Activated naive CD8-positive, alpha-beta T cell treated with anti-CD3 and anti-CD28 coated beads, Interleukin-2, amount 50 U/mL, for 24 hours (primary cell): ENCODE data around the gene GIMAP2.

Experiments used
- ATAC-seq: fragments of 150-1000 bp; cut with Tn5 transposase; one replicate; pipeline ENCODE4 v1.10.0; 2021
- DNase-seq: peaks from one replicate; pipeline ENCODE4 v3.0.0; 2021
- H3K27ac Mint-ChIP-seq: one replicate; pipeline ENCODE4 v1.8.0; 2021; ENCODE audit warnings: mild to moderate bottlenecking, mixed read lengths
- H3K27me3 Mint-ChIP-seq: one replicate; pipeline ENCODE4 v1.8.0; 2021; ENCODE audit warnings: mixed read lengths
- H3K36me3 Mint-ChIP-seq: one replicate; pipeline ENCODE4 v1.8.0; 2021; ENCODE audit warnings: low read depth, mixed read lengths
- H3K4me1 Mint-ChIP-seq: one replicate; pipeline ENCODE4 v1.8.0; 2021; ENCODE audit warnings: mixed read lengths
- H3K4me3 Mint-ChIP-seq: one replicate; pipeline ENCODE4 v1.8.0; 2021; ENCODE audit warnings: mild to moderate bottlenecking, moderate library complexity, mixed read lengths
- H3K9me3 Mint-ChIP-seq: one replicate; pipeline ENCODE4 v1.8.0; 2021; ENCODE audit warnings: mixed read lengths

The GIMAP2 gene

GRCh38 chr7:150733482-150734095 lies 48.1 kb downstream of the GIMAP2 start:
- peak overlapping the region; percentile 94 for H3K27ac Mint-ChIP-seq
- peaks cover 11% of the 10 kb centered on the region for H3K36me3 Mint-ChIP-seq
- peaks cover 77% of the 10 kb centered on the region for H3K4me1 Mint-ChIP-seq
- no peak for DNase-seq
- H3K27me3 Mint-ChIP-seq, result no peaks in the 10 kb centered on the region
- peak; percentile 55 for ATAC-seq
- peak overlapping the region; percentile 75 for H3K4me3 Mint-ChIP-seq
- peaks cover 5% of the 10 kb centered on the region for H3K9me3 Mint-ChIP-seq

DNA sequence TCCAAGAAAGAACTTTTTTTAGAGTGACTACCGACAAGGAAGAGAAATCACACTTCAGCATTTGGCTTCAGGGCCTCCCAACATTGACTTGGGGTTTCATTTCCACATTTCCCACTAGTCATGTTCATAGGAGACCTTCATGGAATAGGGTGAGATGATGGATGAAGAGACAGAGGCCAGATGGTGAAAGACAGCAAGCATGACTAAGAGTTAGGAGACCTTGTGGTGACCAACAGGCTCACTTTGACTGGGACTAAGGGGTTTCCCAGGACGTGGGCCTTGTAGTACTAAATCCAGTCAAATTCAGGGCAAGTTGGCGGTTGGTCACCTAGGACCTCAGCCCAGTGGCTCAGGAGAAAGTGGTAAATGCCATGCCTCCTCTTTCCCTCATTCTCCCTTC lies 48.7 kb downstream of the GIMAP2 start:
- DNase-seq (no peak), ATAC-seq (peak; percentile 25)
- no peaks in the 10 kb centered on the region for H3K27me3 Mint-ChIP-seq
- peaks cover 81% of the 10 kb centered on the region for H3K4me1 Mint-ChIP-seq
- H3K36me3 Mint-ChIP-seq, result peaks cover 12% of the 10 kb centered on the region
- peak overlapping the region; percentile 94 for H3K27ac Mint-ChIP-seq
- no peak overlapping the region for H3K4me3 Mint-ChIP-seq
- H3K9me3 Mint-ChIP-seq, result no peaks in the 10 kb centered on the region

DNA sequence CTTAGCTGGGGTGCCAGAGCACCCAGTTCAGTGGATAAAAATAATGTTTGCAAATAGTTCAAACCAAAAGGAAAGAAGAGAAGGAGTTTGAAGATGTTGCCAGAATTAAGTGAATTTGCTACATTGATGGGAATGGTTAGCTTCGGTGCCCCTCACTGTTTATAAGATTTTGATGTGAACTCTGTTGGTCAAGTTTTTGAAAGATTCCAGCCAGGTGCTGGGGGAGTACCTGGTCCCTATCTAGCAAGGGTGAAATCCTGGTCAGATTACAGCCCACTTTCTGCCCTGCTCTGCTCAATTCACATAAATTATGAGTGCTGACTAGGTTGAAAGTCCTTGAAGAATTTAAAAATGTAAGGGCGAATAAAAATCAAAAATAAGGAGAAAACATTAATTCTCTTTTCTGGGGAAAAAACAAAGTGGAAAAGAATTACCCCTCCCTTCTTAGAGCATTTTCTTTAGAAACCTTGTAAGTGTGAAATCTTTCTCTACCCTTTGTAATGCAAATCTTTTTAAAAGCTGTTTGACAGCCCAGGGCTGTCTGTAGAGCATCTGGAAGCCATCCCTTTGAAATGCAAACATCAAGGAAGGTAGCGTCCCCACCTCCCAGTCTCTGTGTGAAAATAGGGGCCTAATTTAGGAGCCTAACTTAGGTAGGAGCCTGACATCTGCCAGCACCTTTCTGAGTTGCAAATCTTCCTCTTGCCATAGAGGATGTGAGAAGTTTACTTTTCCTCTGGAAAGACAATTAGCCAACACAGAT lies 50.3 kb downstream of the GIMAP2 start:
- H3K4me1 Mint-ChIP-seq, result peaks cover 80% of the 10 kb centered on the region
- peak overlapping the region; percentile 94 for H3K27ac Mint-ChIP-seq
- no peaks in the 10 kb centered on the region for H3K27me3 Mint-ChIP-seq
- H3K9me3 Mint-ChIP-seq, result peaks cover 3% of the 10 kb centered on the region
- H3K36me3 Mint-ChIP-seq, result peaks cover 26% of the 10 kb centered on the region
- no peak for DNase-seq
- no peak for ATAC-seq
- H3K4me3 Mint-ChIP-seq, result peak overlapping the region; percentile 28

- DNase-seq, result no peak
- Mint-ChIP-seq H3K36me3 (peaks cover 36% of the 10 kb centered on the region), H3K9me3 (peaks cover 3% of the 10 kb centered on the region), H3K4me1 (peaks cover 83% of the 10 kb centered on the region), H3K27me3 (no peaks in the 10 kb centered on the region), H3K27ac (peak overlapping the region; percentile 94), H3K4me3 (peak overlapping the region; percentile 91)
- no peak for ATAC-seq
Observed at GRCh38 chr7:150736864-150737263, 51.4 kb downstream of the GIMAP2 start.

- H3K36me3 Mint-ChIP-seq, result peaks cover 42% of the 10 kb centered on the region
- no peak for DNase-seq
- H3K4me1 Mint-ChIP-seq, result peaks cover 83% of the 10 kb centered on the region
- peak; percentile 58 for ATAC-seq
- H3K9me3 Mint-ChIP-seq, result peaks cover 3% of the 10 kb centered on the region
- peak within 1 kb of the TSS; percentile 94 for H3K27ac Mint-ChIP-seq
- no peaks in the 10 kb centered on the region for H3K27me3 Mint-ChIP-seq
- H3K4me3 Mint-ChIP-seq, result peak within 1 kb of the TSS; percentile 91
Observed at GRCh38 chr7:150737265-150738055, 52.0 kb downstream of the GIMAP2 start, which contains the start of gene GIMAP5. Gene GIMAP5 (plus strand): TSS chr7:150737418. CDS start chr7:150740885, 3,467 bp downstream.

- ATAC-seq (no peak), DNase-seq (no peak)
- Mint-ChIP-seq H3K4me1 (peaks cover 83% of the 10 kb centered on the region), H3K9me3 (peaks cover 3% of the 10 kb centered on the region), H3K36me3 (peaks cover 49% of the 10 kb centered on the region), H3K27me3 (no peaks in the 10 kb centered on the region), H3K4me3 (peak overlapping the region; percentile 91), H3K27ac (peak overlapping the region; percentile 94)
Observed at GRCh38 chr7:150738092-150738491, 52.6 kb downstream of the GIMAP2 start.

DNA sequence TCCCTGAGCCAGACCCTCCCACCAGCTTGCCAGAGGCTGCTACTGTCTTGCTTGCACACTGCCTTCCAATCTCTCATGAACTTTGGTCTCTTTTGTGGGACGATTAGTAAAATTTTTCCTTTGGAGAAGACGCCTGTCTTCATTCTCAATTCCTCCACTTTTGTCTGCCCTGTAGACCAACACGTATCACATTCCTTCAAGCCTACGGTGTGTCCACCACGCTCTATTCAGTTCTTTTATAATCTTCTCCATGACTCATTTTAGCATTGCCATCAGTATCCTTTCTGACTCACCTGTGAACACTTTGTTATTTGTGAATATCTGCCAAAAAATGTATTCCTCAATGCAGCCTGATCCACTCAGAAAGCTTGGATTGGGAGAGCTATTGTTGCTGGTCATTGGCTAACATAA lies 53.1 kb downstream of the GIMAP2 start:
- peak overlapping the region; percentile 94 for H3K27ac Mint-ChIP-seq
- peaks cover 3% of the 10 kb centered on the region for H3K9me3 Mint-ChIP-seq
- DNase-seq, result no peak
- peak overlapping the region; percentile 91 for H3K4me3 Mint-ChIP-seq
- H3K36me3 Mint-ChIP-seq, result peaks cover 54% of the 10 kb centered on the region
- no peak for ATAC-seq
- no peaks in the 10 kb centered on the region for H3K27me3 Mint-ChIP-seq
- peaks cover 83% of the 10 kb centered on the region for H3K4me1 Mint-ChIP-seq

GRCh38 chr7:150739033-150739432 lies 53.5 kb downstream of the GIMAP2 start:
- H3K36me3 Mint-ChIP-seq, result peaks cover 58% of the 10 kb centered on the region
- ATAC-seq, result no peak
- DNase-seq, result no peak
- H3K4me1 Mint-ChIP-seq, result peaks cover 83% of the 10 kb centered on the region
- peaks cover 3% of the 10 kb centered on the region for H3K9me3 Mint-ChIP-seq
- H3K27me3 Mint-ChIP-seq, result no peaks in the 10 kb centered on the region
- H3K4me3 Mint-ChIP-seq, result peak overlapping the region; percentile 91
- H3K27ac Mint-ChIP-seq, result peak overlapping the region; percentile 94

DNA sequence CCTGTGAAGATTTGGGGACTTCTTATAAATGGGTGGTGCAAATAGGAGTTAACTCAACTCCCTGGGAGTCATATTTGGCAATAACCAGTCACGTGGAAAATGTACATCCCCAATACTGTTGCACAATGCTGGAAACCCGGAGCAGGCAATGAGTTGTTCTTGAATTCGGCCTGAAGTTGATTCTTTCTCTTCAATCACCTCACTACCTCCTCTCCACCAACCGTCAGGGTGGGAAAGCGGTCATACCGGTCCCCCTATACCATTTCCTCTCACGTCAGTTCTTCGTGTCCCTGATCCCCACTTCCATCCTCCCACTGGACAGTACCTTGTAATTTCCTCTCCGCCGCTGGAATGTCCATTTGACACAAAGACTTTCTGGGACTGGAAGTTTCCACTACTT lies 54.5 kb downstream of the GIMAP2 start:
- Mint-ChIP-seq H3K27me3 (no peaks in the 10 kb centered on the region), H3K36me3 (peaks cover 66% of the 10 kb centered on the region), H3K27ac (peak overlapping the region; percentile 94), H3K4me1 (peaks cover 82% of the 10 kb centered on the region), H3K9me3 (peaks cover 3% of the 10 kb centered on the region), H3K4me3 (peak overlapping the region; percentile 91)
- DNase-seq, result no peak
- no peak for ATAC-seq

GRCh38 chr7:150742286-150742968 lies 56.9 kb downstream of the GIMAP2 start:
- no peaks in the 10 kb centered on the region for H3K27me3 Mint-ChIP-seq
- peaks cover 74% of the 10 kb centered on the region for H3K36me3 Mint-ChIP-seq
- no peak for ATAC-seq

More at GRCh38 chr7:150742286-150742968, 56.9 kb downstream of the GIMAP2 start:
- DNase-seq, result no peak
- H3K27ac Mint-ChIP-seq, result peak overlapping the region; percentile 94
- peak overlapping the region; percentile 91 for H3K4me3 Mint-ChIP-seq
- peaks cover 81% of the 10 kb centered on the region for H3K4me1 Mint-ChIP-seq
- peaks cover 3% of the 10 kb centered on the region for H3K9me3 Mint-ChIP-seq
